Fibroblast of peridontal ligament (primary cell): ENCODE measurements around the gene SLC38A10.
"Not testable (repeated sequence)": the region's sequence is repeated elsewhere in the genome, so short reads cannot be mapped to it uniquely, and the experiment has no call there.

Source experiments
- DNase-seq: peaks from one replicate; pipeline ENCODE4 v3.0.0-alpha.2; 2010; ENCODE audit errors: extremely low read depth

The SLC38A10 gene

DNA sequence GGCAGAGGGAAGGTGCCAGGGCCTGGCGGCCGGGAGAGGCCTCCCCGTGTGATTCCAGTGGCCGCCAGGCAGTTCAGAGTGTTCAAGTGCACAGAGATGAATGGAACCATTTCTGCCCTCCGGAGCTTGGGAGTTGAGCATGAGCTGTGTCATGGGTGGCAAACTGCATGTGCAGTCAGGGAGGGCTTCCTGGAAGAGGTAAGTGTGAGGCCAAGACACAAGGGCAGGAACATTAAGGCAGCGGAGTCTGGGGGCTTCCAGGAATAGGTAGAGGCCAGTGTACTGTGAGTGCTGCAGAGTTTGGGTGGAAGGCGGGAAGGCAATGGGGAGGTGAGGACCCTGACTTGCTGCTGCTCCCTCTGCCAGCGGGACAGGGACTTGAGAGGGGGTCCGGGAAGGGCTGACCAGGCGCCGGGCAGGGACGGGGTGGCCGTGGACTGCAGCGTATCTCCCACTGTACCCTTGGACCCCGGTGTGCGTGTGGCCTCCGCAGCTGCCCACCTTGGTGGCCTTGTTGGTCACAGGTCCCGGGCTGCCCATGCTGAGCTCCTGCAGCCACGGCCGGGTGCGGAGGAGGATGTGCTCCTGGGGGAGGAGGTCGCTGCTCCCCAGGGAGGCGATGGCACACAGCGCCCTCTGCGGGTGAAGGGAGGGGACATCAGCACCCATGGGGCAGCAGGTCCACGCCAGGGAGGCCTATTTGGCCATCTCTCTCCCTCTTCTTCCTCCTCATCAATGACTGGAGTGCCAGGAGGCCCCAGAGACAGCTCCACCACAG is 64.9 kb downstream of the SLC38A10 start:
- no peak for DNase-seq

DNA sequence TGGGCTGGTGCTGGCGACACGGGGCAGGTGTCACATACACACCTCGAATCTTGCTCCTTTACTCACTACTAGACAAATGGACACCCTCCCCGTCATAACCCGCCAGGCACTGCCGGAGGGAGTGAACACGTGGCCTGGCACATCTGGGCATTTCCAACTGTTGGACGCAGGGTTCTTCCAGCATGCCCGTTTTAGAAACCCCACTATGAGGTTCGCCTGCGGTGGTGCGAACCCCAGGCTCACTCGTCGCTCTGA is 65.5 kb downstream of the SLC38A10 start:
- no peak for DNase-seq

DNA sequence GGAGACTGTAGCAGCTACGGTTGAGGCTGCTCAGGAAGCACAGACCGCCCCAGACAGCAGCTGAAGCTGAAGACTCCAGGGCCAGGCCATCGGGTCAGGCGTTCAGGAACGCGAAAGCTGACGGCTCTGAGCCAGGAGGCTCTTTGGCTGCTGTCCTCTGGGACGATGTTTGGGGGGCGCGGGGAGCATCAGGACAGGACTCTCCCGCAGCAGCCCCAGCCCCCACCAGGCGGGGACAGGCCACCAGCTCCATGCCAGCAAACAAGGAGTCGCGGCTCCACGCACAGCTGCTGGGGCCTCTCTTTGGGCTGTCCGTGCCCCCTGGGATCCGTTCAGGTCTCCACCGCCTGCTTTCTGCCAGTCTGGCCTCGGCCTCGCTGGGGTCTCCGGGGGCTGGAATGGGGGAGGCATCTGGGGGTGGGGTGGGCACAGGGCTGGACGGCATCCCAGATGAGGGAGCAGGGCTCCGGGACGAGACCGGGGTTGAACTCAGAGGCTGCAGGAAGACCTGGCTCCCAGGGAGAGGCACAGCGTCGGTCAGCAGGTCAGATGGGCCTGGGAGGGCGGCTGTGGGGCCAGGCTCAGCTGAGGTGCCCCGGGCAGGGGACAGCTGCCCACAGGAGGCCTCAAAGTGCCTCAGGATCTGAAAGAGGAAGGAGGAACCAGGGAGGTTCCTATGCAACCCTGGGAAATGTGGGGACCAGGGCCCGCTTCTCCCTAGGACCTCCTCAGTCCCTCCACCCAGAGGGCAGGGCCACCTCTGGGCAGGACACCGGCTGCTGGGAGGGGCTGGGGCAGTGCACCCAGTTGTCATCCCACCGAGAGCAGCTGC is 66.1 kb downstream of the SLC38A10 start:
- no peak for DNase-seq

DNA sequence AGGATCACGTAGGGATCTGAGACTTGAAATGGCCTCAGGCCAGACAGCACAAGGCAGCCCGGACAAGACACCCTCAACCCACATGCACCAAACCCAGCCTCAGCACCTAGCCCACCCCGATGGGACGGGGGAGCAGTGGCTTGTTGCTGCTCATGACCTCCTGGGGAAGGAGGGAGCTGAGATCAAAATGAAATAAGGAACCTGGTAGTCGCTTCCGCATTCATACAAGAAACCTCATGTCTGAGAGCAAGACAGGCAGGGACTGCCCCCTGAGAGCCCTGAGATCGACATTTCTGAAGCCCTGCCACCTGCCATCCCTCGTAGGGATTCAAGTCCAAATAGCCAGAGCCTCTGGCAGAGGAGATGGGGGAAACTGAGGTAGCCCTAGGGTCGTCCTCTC is 66.7 kb downstream of the SLC38A10 start:
- no peak for DNase-seq

DNA sequence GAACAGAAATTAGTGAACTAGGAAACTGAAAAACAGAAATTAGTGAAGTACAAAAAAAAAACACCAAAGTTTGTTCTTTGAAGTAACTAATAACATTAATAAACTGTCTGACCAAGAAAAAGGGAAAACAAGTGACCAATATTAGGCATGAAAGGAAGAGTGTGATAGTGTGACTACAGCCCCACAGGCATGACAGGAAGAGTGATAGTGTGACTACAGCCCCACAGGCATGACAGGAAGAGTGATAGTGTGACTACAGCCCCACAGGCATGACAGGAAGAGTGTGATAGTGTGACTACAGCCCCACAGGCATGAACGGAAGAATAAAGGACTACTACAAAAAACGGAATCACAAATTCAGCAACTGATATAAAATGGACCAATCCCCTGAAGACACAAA is 67.5 kb downstream of the SLC38A10 start:
- DNase-seq = not testable (repeated sequence)

DNA sequence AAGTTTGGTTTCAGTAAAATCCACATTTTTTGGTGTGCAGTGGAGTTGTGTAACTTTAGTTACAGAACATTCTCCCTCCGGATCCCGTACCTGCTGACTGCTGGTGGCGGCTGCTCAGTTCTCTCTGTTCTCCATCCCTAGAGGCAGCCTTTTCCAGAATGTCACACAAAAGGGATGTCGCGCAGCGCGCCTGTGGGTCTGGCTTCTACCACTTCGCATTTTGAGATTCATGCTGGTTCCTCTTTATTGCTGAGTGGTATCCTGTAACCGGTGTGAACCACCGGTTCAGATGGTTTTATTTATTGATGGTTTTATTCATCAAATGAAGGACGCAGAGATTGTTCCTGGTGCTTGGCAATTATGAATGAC is 71.4 kb downstream of the SLC38A10 start:
- DNase-seq = no peak

DNA sequence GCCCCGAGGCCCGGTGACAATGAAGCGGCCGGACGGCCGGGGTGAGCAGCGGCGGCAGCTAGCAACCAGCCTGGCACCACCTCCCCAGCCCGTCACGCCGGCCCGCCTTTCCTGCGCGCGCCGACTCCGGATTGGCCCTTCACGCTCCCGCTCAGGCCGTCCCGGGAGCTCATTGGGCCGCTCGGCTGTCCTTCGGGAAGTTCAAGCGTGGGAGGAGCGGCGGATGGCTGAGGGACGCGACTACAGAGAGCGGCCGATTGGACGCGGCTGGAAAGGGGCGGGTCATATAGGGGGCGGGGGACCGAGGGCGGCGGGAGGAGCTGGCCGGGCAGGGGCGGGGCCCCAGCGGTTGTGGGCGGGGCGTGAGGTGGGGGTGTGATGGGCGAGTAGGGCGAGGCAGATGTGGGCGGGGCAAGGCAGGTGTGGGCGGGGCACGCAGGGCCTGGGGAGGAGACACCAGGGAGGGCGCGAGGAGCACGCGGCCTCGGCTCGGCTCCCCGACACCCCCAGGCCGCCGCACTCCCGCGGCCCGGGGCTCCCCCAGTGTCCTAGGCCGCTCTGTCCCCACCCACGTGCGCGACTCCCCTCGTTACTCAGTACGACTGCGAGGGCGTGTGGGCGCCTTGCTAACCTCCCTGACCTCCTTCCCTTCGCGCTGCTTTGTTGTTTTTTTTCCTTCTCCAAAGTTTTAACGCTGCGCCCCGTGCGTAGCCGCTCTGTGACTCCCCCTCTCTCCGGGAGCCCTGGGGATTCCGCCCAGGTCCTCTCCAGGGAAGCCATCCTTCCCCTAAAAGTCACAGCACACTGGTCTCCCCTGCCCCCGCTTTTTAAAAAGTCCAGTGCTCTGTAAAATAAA is 72.0 kb downstream of the SLC38A10 start, which contains the start of gene CEP131:
Gene CEP131, minus strand, starts transcription at position 60 of the 856 bp plus-strand sequence. CDS start 2,909 bp downstream, outside the sequence.
- DNase-seq = peak; percentile 96

DNA sequence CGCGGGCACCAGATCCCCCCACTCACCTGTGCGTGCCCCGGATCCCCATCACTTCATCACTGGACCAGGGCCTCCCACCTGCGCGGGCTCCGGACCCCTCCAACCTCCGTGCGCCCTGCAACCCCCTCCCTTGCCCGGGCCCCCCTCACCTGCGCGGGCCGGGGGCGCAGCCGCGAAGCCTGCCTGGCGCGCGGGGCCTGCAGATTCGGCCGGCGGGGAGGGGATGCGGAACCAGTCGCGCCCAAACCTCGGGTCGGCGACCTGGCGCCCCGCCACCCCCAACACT is 72.5 kb downstream of the SLC38A10 start:
- no peak for DNase-seq

DNA sequence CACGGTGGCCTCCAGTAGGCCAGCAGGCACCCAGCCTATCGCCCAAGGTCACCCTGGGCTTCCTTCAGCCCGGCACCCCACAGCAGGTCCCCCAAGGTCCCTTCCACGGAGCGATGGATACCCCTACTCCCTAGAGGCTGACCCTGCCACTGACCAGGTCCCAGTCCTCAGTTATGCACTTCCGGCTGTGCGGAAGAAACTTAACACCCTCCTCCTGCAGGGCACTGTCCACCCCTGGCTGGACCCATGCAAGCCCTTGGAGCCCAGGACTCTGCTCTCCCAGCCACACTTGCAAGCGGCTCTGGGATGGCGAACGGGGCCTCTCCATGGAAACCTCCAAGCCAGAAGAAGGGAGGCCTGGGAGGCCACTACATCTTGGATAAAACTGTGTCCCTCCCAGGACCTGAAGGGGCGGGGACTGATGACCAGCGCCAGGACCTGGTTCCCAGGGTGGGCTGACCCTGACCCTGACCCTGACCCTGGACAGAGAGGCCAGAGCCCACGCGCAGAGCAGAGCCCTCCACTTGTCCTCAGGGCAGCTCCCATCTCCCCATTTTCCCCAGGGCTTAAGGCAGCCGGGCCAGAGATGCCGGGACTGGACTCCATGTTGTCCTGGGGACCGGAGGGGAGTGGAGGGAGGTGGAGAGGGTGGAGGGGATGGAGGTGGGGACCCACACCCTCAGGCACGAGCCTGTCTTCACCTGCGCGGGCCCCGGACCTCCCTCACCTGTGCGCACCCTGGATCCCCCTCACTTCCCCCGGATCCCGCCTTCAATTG is 73.1 kb downstream of the SLC38A10 start:
- no peak for DNase-seq

DNA sequence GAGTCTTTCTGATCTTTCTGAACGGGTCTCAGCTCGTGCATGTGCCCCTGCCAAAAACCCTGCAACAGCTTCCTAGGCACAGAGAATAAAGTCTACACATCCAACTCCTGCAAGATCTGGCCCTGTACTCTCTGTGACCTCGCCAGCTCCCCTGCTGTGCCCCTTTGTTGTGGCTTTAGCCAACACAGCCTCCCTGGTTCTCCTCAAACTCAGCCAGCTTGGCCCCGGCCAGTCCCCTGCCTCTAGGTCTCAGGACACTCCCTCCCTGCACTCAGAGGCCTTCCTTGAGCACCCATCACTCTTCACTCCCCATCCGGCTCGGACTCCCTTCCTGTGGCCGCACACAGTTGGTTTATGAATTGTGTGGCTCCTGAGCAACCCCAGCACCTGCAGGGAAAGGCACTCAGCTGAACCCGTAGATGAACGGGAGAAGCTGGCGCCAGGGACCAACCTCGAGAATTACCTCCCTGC is 73.7 kb downstream of the SLC38A10 start:
- DNase-seq = no peak

DNA sequence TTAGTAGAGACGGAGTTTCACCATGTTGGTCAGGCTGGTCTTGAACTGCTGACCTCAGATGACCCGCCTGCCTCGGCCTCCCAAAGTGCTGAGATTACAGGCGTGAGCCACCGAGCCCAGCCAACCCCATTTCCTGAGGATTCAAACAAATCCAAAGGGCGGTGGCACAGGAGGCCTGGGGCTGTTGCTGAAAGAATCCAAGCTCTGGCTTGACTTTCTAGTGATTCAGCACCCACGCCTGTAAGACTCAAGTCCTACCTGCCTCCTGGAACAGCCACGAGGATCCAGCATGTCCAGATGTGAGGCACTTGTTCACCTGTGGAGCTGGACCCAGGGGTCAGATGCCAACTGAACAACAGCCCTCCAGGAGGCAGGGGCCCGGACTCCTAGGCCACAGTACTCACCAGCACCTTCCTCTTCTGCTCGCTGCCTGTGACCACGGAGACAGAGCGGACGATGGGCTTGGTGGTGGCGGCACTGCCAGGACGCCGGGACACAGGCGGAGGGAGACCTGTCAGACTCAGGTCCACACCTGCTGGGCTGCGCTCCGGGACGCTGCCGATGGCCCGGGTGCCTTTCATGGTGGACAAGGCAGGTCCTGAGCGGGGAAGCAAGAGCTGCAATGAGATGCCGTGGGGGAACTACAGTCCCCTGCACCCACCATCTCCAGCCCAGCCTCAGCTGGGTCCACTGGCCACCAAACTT is 75.5 kb downstream of the SLC38A10 start:
- DNase-seq = no peak

DNA sequence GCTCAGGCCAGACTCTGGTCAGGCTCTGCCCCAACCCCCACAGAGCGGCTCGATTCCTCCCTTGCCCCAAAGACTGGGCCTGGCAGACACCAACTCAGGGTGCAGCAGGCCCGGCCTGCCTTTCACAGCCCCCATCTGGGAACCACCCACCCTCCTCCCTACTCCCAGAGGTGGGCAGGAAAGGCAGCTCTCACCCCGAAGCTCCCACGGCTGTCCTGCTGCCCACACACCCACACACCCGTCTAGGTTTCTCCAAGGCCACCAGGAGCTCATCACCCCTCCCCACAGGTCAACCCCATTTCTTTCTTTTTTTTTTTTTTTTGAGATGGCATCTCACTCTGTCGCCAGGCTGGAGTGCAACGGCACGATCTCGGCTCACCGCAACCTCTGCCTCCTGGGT is 76.1 kb downstream of the SLC38A10 start:
- DNase-seq = no peak

DNA sequence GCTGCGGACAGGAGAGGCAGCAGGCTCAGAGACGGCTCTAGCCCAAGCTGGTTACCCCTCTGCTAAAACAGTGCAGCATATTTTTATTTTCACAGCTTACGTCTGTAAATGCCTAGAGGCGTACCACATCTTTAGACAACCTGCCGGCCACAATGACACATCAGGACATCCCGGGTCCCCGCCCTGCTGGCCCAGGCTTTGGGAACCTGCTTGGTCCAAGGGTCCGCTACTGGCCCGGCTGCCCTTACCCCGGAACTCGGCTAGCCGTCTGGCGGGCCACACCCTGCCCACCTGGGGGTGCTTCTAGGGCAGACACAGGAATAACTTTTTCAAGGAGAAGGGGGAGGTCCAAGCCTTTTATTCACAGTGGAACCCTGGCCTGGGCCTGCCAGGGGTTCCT is 76.6 kb downstream of the SLC38A10 start:
- DNase-seq = no peak

DNA sequence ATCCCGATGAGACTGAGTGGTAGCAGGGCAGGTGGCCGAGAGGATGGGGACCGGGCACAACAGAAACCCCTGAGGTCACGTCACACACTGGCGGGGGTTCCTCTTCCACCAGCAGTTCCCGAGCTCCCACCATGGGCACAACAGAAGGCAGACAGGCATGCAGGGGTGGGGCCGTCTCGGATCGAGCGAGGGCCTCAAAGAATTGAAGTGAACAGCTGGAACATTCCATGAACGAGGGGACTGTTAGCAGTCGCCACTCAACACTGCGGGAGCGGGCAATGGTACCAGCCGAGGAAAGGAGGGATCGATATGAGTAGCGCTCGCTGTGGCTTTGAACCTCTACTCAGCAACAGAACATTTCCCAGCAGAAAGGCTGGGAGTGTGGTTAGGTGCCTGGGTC is 77.6 kb downstream of the SLC38A10 start:
- no peak for DNase-seq

DNA sequence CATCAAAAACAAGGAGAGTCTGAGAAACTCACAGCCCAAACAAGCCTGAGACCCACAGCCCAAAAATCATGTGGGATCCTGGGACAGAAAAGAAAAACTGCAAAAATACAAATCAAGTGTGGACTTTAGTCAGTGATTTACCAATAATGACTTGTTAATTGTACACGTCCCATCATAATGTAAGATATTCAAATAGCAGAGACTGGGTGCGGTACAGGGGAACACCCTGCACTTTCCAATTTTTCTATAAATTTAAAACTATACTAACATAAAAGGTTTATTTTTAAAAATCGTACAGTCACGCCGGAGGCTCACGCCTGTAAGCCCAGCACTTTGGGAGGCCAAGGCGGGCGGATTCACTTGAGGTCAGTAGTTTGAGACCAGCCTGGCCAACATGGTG is 81.1 kb downstream of the SLC38A10 start:
- no peak for DNase-seq

DNA sequence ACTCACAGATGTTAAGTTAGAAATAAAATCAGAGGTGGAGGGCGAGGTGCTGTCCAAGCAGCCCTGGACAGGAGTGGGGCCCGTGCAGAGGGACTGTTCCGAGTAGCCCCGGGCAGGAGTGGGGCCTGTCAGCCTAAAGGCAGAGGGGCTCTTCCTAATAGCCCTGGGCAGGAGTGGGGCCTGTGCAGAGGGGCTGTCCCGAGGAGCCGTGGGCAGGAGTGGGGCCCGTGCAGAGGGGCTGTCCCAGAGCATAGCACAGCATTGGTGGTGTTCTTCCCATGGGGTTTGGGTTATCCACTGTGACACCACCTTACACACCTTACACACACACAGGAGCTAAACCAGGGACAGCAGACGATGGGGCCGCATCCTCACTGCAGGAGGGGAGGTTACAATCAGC is 82.7 kb downstream of the SLC38A10 start:
- no peak for DNase-seq

DNA sequence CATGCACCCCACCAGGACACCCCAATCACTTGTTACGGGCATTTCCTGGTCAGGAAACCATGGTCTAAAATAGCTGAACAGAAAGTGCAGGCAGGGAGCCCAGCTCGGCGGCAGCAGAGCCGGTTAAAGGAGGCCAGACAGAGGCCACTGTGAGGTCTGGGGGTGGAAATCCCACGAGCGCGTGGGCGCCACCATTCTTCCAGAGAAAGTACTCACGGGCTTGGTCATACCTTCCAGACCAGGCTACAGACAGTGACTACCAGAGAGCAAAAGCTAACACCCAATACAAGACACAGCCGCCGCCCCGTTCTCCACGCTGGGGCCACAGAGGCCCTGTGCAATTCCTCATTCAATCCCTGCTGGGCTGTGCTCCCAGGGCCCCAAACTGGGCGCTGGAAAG is 84.2 kb downstream of the SLC38A10 start:
- DNase-seq = no peak

DNA sequence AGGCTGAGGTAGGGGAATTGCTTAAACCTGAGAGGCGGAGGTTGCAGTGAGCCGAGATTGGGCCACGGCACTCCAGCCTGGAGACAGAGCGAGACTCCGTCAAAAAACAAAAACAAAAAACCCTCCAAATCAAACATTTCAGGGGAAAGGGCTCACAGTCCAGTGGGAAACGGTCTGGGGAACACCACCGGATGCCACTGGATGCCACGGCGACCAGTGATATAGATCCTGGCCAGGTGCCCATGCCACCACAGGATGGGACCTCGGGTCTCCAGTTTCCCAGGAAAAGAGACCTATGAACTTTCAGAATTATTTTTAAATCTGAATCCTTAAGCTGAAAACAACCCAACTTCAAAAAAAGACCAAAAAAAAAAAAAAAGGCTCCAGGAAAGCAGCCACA is 84.6 kb downstream of the SLC38A10 start:
- DNase-seq = no peak

DNA sequence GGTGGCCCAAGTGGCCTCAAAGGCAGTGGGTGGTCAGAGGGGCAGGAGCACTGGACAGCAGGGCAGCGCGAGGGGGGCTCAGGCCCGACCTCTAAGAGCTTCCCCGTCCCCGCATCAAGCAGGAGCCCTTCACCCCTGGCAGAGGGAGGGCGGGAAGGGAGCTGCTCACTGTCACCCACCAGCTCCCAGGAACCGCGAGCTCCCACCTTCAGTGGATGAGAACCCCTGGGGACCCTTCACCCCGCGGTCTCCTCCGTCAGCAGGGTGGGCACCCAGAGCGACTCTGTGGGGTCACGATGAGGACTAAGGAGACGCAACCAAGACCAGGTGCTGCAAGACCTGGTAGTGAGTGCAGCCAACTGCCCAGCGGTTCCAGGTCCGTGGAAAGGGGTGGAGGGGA is 86.0 kb downstream of the SLC38A10 start:
- no peak for DNase-seq

DNA sequence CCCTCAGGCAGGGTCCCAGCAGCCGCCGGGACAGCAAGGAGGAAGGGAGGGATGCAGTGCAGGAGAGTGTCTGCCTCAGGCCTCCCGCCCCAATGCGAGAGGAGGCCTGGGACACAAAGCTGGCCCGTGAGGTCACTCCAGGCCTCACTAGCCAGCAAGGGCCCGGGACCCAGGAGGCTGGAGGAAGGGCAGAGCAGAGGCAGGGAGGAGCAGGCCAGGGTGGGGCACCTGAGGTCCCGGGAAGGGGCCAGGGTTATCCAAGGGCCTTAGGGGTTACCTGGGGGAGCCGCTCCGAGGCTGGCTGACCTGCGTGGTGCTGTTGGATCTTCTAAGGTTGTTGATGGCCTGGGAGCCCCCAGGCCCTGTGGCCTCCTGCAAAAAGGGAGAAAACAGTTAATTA is 86.5 kb downstream of the SLC38A10 start:
- DNase-seq = no peak
